Ovary (tissue), 9 donors: ENCODE data around the gene SLC25A52. TPM values are rescaled to one million over a fixed set of nuclear protein-coding genes. Genes with fewer than 3 reads are reported as not detected.

Experiments used
- DNase-seq, 5 donors: peaks; one replicate each; pipeline ENCODE4 v3.0.0-alpha.2; 2019 to 2020
- H3K27ac ChIP-seq, 2 donors: fragments of 200-600 bp; one replicate each; pipeline versions ENCODE4 v1.5.1 to v1.8.0; 2019 to 2022
- H3K27me3 ChIP-seq: fragments of 200-600 bp; one replicate; pipeline ENCODE4 v1.8.0; 2022
- H3K36me3 ChIP-seq: fragments of 200-600 bp; sonication (generic); one replicate; pipeline ENCODE4 v1.5.1; 2019
- H3K4me1 ChIP-seq: one replicate; pipeline ENCODE4 v1.8.1; 2013; ENCODE audit warnings: mild to moderate bottlenecking, moderate library complexity; ENCODE audit not compliant: insufficient read depth
- H3K4me3 ChIP-seq: fragments of 200-600 bp; sonication (generic); one replicate; pipeline ENCODE4 v1.5.1; 2017
- H3K9me3 ChIP-seq, 2 donors: fragments of 200-600 bp in 1 of 2; sonication (generic) in 1 of 2; one replicate each; pipeline versions ENCODE4 v1.5.1 to v1.8.1; 2013 to 2019; ENCODE audit warnings: mild to moderate bottlenecking in 1 of 2, moderate library complexity in 1 of 2
- EP300 ChIP-seq: sonication (generic); formaldehyde crosslinking; IDR thresholded peaks from one replicate; pipeline ENCODE4 v1.6.1; 2017; ENCODE audit warnings: antibody characterized with exemption
- POLR2A ChIP-seq: fragments of 450-650 bp; IDR thresholded peaks from one replicate; pipeline ENCODE4 v1.6.1; 2017; ENCODE audit warnings: antibody characterized with exemption, mild to moderate bottlenecking, moderate library complexity
- WGBS, 3 donors: extraction: QIAGEN DNeasy Blood & Tissue Kit in 1 of 3; methylation state at CpG; one replicate each; pipeline versions ENCODE4 v1.1.5 to v1.1.7; 2013 to 2017; 5-methylcytosine and 5-hydroxymethylcytosine counted together
- intact Hi-C, 4 donors: fragments of 100-400 bp; cut with DNase I; formaldehyde crosslinking; loops; one replicate each; pipeline versions ENCODE4 v1.11.0 to v1.15.1; 2022 to 2023
- polyA plus RNA-seq, 2 donors: library from polyadenylated mRNA; stranded (reverse); fragments of 200-250 nt in 1 of 2; fragments of 350-450 nt in 1 of 2; fragmentation: Illumina TruSeq in 1 of 2; extraction: RNeasy Lipid Tissue Mini Kit (QIAGEN cat#74804) in 1 of 2; gene quantifications; one replicate each; pipeline ENCODE4 v1.2.3, GENCODE V29; 2013 to 2014
- total RNA-seq, 7 donors: library from RNA; depleted of rRNA in 2 of 7; stranded (reverse); fragments of >200 nt in 2 of 7; fragmentation: NEBNext Ultra II Directional in 3 of 7; extraction: Animal tissue kit (Norgen Biotek cat#: 25700) in 3 of 7; gene quantifications; one replicate each; pipeline versions ENCODE4 v1.1.0 to v1.2.4, GENCODE V29; 2016 to 2023
- TF ChIP-seq, protein P1 (sequence below), 3 donors: fragments of 450-650 bp in 2 of 3; fragments of 200-600 bp in 1 of 3; IDR thresholded peaks; one replicate each; pipeline versions ENCODE4 v1.5.1 to v1.8.0; 2016 to 2022; ENCODE audit warnings: antibody characterized with exemption in 3 of 3, mild to moderate bottlenecking in 1 of 3
- donor health status: DM: no; HTN: no; CAD: no; lungs with moderate emphysema.
- donor health status: DM: no; HTN: no; CAD: no.
- donor health status: Bipolar disorder and iron deficiency.
- donor health status: DM: yes; HTN: yes; CAD: no.
- donor health status: DM: no; HTN: no; CAD: no.
- donor health status: DM: yes; HTN: yes; CAD: no.

The SLC25A52 gene
- total and polyA plus RNA-seq, 9 donors = not detected

GRCh38 chr18:31774962-31775361 is 14.3 kb upstream of the SLC25A52 start:
- H3K36me3 ChIP-seq = no peaks in the 10 kb centered on the region
- 85 to 89% (median 88%) methylated on average over 5 of the region's 5 CpGs for WGBS, 3 donors
- H3K9me3 ChIP-seq = no peaks in the 10 kb centered on the region
- TF ChIP-seq POLR2A (no peak), EP300 (no peak)
- TF ChIP-seq, protein P1, sequence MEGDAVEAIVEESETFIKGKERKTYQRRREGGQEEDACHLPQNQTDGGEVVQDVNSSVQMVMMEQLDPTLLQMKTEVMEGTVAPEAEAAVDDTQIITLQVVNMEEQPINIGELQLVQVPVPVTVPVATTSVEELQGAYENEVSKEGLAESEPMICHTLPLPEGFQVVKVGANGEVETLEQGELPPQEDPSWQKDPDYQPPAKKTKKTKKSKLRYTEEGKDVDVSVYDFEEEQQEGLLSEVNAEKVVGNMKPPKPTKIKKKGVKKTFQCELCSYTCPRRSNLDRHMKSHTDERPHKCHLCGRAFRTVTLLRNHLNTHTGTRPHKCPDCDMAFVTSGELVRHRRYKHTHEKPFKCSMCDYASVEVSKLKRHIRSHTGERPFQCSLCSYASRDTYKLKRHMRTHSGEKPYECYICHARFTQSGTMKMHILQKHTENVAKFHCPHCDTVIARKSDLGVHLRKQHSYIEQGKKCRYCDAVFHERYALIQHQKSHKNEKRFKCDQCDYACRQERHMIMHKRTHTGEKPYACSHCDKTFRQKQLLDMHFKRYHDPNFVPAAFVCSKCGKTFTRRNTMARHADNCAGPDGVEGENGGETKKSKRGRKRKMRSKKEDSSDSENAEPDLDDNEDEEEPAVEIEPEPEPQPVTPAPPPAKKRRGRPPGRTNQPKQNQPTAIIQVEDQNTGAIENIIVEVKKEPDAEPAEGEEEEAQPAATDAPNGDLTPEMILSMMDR (IDR thresholded peaks at IDR 0.05) = no peak
- DNase-seq = no peak
- H3K27me3 ChIP-seq = no peaks in the 10 kb centered on the region
- no peak overlapping the region for H3K4me3 ChIP-seq
- no peaks in the 10 kb centered on the region for H3K4me1 ChIP-seq
- intact Hi-C loops = no loop called here
- H3K27ac ChIP-seq = no peak overlapping the region

DNA sequence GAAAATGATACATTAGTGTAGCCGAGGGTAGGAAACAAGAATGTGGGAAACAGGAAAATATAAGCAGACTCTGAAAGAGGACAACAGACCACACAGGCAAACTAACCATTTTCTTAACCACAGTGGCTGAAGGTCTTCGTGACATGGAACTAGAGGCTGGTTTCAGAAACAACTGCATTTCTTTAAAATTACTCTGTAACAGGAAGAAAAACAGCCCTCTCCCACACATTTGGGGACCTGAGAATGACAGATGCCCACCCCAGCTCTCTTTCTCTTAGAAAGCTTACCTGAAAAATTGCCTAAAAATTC is 13.8 kb upstream of the SLC25A52 start:
- intact Hi-C loops = no loop called here
- no peaks in the 10 kb centered on the region for H3K4me1 ChIP-seq
- 51 to 66% (median 54%) methylated on average over 2 of the region's 2 CpGs for WGBS, 3 donors
- DNase-seq = no peak
- no peak overlapping the region for H3K27ac ChIP-seq
- no peak for TF ChIP-seq EP300
- no peak for TF ChIP-seq POLR2A
- TF ChIP-seq, protein P1 (IDR thresholded peaks at IDR 0.05) = no peak
- H3K27me3 ChIP-seq = no peaks in the 10 kb centered on the region
- H3K4me3 ChIP-seq = no peak overlapping the region
- H3K9me3 ChIP-seq = no peaks in the 10 kb centered on the region
- no peaks in the 10 kb centered on the region for H3K36me3 ChIP-seq

- no peak for TF ChIP-seq EP300
- TF ChIP-seq, protein P1 (IDR thresholded peaks at IDR 0.05) = no peak
- no peak for TF ChIP-seq POLR2A
- H3K27ac ChIP-seq = no peak overlapping the region
- no peaks in the 10 kb centered on the region for H3K36me3 ChIP-seq
- no peaks in the 10 kb centered on the region for H3K27me3 ChIP-seq
- intact Hi-C loops = no loop called here
- WGBS, 3 donors = 87 to 90% (median 88%) methylated on average over 9 of the region's 9 CpGs
- DNase-seq = no peak
- H3K9me3 ChIP-seq = no peaks in the 10 kb centered on the region
- no peaks in the 10 kb centered on the region for H3K4me1 ChIP-seq
- no peak overlapping the region for H3K4me3 ChIP-seq
These were observed 13.2 kb upstream of the SLC25A52 start for GRCh38 chr18:31773774-31774476.

- no peak overlapping the region for H3K27ac ChIP-seq
- WGBS, 3 donors = 95 to 97% (median 96%) methylated on average over 3 of the region's 3 CpGs
- intact Hi-C loops = no loop called here
- no peaks in the 10 kb centered on the region for H3K27me3 ChIP-seq
- TF ChIP-seq, protein P1 (IDR thresholded peaks at IDR 0.05) = no peak
- TF ChIP-seq POLR2A = no peak
- no peak for TF ChIP-seq EP300
- H3K4me3 ChIP-seq = no peak overlapping the region
- no peaks in the 10 kb centered on the region for H3K9me3 ChIP-seq
- no peak for DNase-seq
- H3K4me1 ChIP-seq = no peaks in the 10 kb centered on the region
- no peaks in the 10 kb centered on the region for H3K36me3 ChIP-seq
These were observed 12.0 kb upstream of the SLC25A52 start for GRCh38 chr18:31772699-31773098.
